Right lobe of liver (tissue), 4 donors: ENCODE measurements around the gene CACNA1S.

Experiments
- POLR2A ChIP-seq: fragments of 450-650 bp; IDR thresholded peaks from one replicate; pipeline ENCODE4 v1.6.1; 2017; ENCODE audit warnings: antibody characterized with exemption, mild to moderate bottlenecking
- TF ChIP-seq, protein P1 (sequence below), 4 donors: fragments of 200-600 bp in 3 of 4; fragments of 450-650 bp in 1 of 4; IDR thresholded peaks; one replicate each; pipeline versions ENCODE4 v1.5.1 to v1.8.0; 2016 to 2022; ENCODE audit warnings: antibody characterized with exemption in 4 of 4, mild to moderate bottlenecking in 2 of 4
- donor health status: DM: no; HTN: no; CAD: no.
- donor health status: DM: no; HTN: no; CAD: no.
- donor health status: DM: no; HTN: yes; CAD: no.

DNA sequence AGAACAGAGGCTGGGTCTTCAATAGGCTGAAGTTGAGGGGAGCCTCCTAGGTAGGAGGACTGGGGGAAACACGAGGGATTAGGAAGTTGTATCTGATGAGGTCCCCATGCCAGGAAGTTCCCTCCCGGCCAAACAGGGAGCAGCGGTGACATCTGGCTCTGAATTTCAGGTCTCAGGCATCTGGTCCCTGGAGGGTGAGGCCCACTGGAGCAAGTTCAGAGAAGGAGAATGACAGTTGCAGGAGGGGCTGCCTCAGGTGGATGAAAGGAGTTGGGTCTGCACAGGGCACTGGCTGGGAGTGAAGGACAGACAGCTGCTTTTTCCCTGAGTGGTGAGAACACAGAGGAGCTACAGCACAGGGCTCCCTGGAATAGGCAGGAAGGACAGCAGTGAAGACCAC, 32.9 kb upstream of the CACNA1S start:
- TF ChIP-seq POLR2A, result no peak
- TF ChIP-seq, protein P1, sequence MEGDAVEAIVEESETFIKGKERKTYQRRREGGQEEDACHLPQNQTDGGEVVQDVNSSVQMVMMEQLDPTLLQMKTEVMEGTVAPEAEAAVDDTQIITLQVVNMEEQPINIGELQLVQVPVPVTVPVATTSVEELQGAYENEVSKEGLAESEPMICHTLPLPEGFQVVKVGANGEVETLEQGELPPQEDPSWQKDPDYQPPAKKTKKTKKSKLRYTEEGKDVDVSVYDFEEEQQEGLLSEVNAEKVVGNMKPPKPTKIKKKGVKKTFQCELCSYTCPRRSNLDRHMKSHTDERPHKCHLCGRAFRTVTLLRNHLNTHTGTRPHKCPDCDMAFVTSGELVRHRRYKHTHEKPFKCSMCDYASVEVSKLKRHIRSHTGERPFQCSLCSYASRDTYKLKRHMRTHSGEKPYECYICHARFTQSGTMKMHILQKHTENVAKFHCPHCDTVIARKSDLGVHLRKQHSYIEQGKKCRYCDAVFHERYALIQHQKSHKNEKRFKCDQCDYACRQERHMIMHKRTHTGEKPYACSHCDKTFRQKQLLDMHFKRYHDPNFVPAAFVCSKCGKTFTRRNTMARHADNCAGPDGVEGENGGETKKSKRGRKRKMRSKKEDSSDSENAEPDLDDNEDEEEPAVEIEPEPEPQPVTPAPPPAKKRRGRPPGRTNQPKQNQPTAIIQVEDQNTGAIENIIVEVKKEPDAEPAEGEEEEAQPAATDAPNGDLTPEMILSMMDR (IDR thresholded peaks at IDR 0.05), result no peak
